ENCODE results near the gene SPATA1. TPM values are rescaled to one million over a fixed set of nuclear protein-coding genes. Genes with fewer than 3 reads are reported as not detected.
"Not testable (repeated sequence)": the region's sequence is repeated elsewhere in the genome, so short reads cannot be mapped to it uniquely, and the experiment has no call there.

SPATA1 gene
- polyA plus RNA-seq, 3 donors: 1.7 to 2.0 (median 2.0) TPM

DNA sequence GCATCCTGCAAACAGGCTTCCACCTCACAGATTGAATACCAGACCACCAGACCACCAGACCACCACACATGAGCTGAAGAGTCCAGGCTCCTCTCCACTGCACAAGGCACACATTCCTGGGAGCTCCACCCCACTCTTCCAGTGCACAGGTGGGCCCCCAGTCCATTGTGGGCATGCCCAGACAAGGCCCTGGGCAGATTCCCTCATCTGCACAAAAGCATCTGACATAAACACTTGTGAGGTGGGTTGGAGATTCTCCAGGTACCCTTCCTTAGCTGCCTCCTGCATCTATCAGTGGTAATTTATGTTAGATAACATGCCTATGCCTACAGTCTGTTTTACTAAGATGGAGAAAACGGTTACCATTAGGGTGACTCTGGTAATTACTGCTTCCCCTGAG is 79.6 kb downstream of the SPATA1 start:
- DNase-seq (ENCODE audit: low read depth in 3 of 3, low spot score in 2 of 3): no peak

DNA sequence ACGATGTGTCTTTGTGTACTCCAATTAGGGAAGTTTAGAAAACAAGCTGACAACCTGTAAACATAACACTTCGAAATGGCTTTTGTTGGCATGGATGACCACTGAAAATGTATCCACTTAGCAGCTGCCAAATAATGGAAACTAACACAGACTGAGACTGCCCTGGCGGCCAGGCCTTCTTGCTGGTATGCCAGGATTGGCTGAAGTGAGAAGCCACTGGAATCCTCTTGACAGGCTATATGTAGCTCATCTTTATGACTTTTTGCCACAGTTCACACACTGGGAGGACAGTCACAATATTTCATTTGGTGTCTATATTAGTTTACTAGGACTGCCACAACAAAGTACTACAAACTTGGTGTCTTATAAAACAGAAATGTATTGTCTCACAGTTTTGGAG is 80.9 kb downstream of the SPATA1 start:
- no peak for DNase-seq (ENCODE audit: low read depth in 3 of 3, low spot score in 2 of 3)

DNA sequence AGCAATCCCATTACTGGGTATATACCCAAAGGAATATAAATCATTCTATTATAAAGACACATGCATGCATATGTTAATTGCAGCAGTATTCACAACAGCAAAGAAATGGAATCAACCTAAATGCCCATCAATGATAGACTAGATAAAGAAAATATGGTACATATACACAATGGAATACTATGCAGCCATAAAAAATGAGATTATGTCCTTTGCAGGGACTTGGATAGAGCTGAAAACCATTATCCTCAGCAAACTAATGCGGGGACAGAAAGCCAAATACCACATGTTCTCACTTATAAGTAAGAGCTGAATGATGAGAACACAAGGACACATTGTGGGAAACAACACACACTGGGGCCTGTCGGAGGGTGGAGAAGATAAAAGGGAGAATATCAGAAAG is 88.8 kb downstream of the SPATA1 start:
- DNase-seq (ENCODE audit: low read depth in 3 of 3, low spot score in 2 of 3): not testable (repeated sequence)

DNA sequence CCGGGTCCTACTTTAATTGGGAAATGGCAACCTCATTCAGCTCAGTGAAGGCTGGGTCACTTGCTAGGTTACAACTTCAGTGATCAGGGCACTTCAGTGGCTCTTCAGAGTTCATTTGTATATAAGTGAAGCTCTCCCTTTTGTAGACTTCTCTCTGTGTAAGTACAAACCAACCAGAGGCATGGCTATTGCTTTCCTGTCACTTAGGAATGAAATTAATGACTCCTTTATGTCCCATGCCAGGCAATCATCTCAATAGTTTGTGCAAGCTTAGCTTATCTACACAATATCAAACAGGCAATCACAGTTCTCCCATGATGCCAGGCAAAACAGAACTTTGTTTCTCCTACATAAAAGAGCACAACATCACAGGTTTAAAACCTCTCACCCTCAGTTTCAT is 90.8 kb downstream of the SPATA1 start:
- DNase-seq (ENCODE audit: low read depth in 3 of 3, low spot score in 2 of 3): no peak

DNA sequence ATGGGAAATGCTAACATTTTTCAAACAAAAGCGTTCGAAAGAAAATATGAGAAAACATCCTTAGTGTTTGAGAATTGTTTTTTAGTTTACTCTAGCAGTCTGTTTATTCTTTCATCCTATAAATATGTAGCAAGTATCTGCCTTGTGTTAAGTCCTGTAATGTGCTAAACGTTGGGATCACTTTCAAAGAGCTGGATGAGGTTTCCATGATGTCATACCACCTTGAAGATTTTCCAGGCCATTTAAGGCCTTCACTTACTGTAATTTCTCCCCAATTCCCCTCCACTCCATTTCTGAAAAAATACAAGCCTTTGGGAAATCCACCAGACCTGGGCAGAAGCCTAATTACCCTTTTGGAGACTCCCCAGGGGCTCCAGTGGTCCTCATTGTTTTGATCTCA is 92.2 kb downstream of the SPATA1 start:
- no peak for DNase-seq (ENCODE audit: low read depth in 3 of 3, low spot score in 2 of 3)

DNA sequence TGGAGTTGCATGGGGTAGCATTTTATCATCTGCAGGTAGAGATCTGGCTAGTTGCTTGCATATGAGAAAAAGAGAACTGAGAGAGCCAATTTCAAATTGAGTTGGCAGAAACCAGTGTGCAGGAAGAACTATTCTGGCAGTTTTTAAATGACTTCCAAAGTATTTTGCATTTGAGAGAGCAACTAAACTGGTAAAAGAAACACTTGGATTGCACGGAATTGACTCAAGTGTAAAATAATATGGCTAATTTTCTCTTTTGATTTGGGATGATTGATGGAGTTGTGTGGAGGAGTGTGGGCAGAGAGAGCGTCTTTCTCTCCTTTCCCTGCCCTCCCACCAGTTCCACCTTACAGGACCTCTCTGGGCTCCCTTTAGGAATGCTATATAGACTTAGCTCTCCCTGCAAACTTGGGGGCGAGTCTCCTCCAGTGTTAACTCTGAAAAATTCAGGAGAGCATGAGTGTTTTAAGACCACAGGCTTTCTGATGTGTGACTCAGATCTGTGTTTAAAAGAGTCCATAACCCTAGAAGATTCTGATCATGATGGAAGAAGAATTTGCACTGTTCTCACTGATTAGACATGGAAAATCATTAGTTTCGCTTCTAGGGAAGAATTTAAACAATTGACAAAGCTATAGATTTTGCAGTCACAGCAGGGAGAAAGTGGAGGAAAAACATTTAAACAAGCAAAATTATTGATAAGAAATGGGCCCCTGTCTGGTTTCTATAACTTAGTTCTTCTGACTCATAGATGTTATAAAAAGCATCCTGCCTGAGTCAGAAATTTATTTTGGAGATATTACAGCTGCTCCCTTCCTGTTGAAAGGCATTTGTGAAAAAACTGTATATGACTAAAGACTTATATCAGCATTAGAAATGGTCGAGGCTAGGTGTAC is 92.9 kb downstream of the SPATA1 start:
- no peak for DNase-seq (ENCODE audit: low read depth in 3 of 3, low spot score in 2 of 3)

DNA sequence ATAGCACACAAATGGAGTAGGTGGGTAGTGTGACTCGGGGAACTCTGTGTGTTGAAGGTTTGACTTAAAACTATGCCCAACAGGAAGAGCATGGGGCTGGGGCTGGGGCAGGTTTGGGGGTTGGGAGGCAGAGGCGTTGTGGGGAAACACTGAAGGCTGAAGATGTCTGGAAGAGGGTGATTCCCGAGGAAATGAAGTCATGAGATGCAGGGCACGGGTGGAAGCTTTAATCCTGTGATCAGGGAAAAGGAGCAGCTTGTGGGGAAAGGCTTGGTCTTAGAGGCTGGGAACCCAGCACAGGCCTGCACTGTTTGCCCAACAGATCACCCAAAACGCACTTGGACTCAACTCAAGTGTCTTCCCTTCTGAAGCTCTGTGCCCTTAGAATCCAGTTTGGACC is 94.6 kb downstream of the SPATA1 start:
- no peak for DNase-seq (ENCODE audit: low read depth in 3 of 3, low spot score in 2 of 3)

DNA sequence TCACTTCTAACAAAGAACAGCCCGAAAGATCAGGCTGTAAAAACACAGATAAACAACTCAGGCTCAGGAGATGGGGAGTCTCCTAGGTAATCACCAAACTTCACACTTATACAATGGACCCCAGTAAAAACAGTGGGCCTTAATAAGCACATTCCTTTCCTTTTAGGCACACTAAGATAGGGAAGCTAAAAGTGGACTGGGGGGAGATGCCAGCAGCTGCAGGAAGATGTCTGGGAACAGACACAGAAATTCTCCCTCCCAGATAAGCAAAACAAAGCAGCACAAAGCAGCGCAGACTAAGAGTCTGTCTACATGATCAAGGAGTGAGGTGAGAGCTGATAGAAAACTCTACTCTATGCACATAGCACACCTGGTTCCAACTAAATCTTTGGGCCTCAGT is 97.0 kb downstream of the SPATA1 start:
- DNase-seq (ENCODE audit: low read depth in 3 of 3, low spot score in 2 of 3): no peak

DNA sequence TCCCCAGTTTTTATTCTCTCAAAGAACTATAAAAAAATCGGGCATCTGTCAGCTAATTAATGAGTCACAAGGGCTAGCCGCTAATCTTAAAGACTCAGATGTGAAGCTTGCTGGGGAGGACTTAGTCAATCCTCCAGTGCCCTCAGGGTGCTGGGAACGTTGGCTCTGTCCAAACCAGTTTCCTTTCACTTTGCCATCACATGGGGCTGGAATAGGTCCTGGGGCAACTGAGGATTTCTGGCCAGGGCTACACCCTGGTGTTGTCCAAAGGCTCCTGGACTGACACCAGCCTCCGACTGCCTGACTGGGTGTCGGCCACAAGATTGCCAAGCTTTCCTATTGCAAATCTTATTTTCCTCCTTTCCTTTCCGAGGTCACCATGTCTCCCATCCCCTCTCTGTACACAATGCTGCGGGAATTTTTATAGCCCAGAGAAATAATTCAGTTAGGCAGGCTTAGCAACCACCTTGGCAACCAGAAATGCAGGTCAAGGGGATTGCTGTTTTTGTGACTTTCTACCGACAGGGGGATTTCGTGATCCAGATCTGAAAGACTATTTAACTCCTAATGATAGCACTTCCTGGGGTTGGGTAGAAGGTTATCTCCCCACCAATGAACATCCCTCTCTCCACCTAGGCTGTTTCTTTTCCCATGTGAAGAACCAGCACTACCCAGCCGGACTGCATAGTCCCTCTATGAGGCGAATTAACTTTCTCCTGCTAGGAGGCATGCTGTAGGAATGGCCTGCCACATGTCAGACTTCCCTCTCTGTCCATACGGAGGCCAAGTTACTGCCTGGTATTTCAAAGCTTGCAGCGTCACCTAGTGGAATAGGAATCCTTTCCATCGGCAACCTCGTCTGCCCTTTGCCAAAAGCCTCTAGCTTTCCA is 98.0 kb downstream of the SPATA1 start:
- DNase-seq (ENCODE audit: low read depth in 3 of 3, low spot score in 2 of 3): no peak

DNA sequence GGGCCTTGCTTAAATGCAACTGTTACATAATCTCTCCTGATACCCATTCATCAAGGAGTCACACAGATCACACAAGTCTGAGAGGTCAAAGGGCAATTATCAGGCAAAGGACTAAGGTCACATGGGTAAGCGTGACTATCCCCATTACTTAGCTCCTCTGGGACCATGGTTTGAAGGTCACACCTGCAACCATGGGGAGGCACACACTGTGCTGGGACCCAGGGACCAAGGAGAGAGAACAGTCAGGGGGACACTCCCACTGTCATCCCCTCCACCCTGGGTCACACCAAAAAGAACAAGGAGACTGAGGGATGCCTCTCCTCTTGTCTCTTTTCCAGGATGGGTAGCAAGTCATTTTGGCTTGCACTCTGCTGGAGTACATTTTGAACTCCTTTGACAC is 99.0 kb downstream of the SPATA1 start:
- DNase-seq (ENCODE audit: low read depth in 3 of 3, low spot score in 2 of 3): no peak

DNA sequence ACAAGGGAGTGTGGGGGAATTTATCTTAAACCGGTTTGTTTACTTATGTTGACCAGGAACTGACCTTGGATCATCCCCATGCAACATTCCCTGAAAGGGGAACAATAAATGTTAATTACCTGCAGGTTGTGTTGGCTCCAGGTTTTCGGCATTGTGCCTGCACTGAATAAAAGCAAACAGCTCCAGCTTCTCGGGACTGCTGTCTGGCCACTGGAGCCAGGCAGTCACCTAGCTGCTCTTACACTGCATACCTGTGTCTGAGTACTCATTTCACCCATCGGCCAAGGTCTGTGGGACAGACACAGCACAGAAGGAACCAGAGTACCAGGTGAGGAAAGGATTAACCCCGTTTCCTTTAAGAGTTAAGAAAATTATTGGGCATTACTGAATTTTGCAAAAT is 100.8 kb downstream of the SPATA1 start:
- DNase-seq (ENCODE audit: low read depth in 3 of 3, low spot score in 2 of 3): no peak

DNA sequence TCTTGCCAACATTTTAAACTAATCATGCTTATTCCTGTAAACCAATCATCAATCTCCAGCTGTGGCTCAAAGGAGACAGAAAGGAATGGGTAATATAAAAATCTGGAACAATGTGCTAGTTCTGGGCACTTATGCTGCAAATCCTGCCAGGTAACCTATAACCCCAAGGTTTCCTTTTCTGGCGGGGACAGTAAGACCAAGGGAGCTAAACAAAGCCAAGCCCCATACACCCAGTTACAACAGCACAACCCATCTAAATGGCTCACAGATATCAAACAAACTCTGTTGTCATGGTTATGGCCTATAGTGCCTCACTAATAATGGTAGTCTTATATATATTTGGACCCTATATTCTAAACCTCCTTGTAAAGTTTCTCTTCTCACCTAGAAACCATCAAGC is 104.9 kb downstream of the SPATA1 start:
- DNase-seq (ENCODE audit: low read depth in 3 of 3, low spot score in 2 of 3): no peak

DNA sequence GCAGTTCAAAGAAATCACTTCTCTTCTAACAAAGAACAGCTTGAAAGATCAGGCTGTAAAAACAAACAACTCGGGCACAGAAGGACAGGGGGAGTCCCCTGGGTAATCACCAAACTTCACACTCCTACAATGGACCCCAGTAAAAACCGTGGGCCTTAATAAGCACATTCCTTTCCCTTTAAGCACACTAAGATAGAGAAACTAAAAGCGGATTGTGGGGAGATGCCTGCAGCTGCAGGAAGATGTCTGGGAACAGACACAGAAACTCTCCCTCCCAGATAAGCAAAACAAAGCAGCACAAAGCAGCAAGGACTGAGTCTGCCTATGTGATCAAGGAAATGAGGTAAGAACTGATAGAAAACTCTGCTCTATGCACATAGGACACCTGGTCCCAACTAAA is 105.6 kb downstream of the SPATA1 start:
- DNase-seq (ENCODE audit: low read depth in 3 of 3, low spot score in 2 of 3): no peak

DNA sequence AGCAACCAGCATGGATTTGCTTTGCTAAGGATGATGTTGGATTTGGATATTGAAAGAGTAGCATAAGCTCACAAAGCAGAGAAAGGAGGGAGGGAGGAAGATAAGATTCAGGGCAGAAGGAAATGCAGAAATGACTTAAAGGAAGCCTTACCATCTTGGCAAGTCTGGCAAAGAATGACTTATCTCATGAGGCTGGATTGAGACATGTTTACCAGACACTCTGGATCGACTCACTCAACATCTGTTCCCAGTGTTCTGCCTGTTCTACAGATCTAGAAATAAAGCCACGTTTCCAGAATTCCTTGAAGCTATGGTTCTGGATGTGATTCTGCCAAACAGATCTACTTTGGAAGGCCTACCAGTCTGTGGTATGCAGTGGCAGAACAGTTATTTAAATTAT is 106.8 kb downstream of the SPATA1 start:
- no peak for DNase-seq (ENCODE audit: low read depth in 3 of 3, low spot score in 2 of 3)

DNA sequence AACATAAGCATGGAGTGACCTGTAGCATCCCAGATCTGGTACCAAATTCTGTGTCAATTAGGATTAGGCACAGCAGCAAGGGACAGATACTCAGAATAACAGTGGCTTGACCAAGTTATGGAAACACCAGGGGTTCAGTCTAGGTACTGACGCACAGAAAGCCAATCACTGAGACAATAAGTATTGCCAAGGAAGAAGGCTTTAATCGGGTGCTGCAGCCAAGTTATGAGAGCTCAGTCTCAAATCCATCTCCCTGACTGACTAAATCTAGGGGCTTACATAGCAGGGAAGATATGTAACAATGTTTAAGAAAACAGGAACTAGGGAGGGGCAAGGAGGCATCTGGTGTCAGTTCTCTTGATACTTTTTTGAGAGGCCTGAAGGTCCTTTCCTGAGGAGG is 107.7 kb downstream of the SPATA1 start:
- no peak for DNase-seq (ENCODE audit: low read depth in 3 of 3, low spot score in 2 of 3)

DNA sequence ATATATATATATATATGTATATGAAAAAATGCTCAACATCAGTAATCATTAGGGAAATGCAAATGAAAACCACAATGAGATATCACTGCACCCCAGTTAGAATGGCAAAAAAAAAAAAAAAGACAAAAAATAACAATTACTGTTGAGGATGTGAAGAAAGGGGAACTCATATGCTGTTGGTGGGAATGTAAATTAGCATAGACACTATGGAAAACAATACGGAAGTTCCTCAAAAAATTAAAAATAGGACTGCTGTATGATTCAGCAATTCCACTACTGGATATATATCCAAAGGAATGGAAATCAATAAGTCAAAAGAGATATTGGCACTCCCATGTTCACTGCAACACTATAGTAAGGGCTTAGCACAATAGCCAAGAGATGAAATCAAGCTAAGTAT is 109.6 kb downstream of the SPATA1 start:
- no peak for DNase-seq (ENCODE audit: low read depth in 3 of 3, low spot score in 2 of 3)

Other genes starting within 250 kb of the SPATA1 start
- gene SAMD13, start 204.7 kb upstream of the SPATA1 start, polyA plus RNA-seq (ENCODE audit: insufficient read length in 3 of 3): 1 to 10 TPM; 5.8 to 7.1 (median 6.4) TPM
- gene DNASE2B, start 107.9 kb upstream of the SPATA1 start, polyA plus RNA-seq (ENCODE audit: insufficient read length in 3 of 3): under 1 TPM; 0.10 to 0.14 (median 0.14) TPM
- 10 to 100 TPM; 50.3 to 55.3 (median 52.8) TPM for gene RPF1, start 27.1 kb upstream of the SPATA1 start, polyA plus RNA-seq (ENCODE audit: insufficient read length in 3 of 3)
- 100 to 1,000 TPM; 161 to 179 (median 172) TPM for gene GNG5, start 195 bp downstream of the SPATA1 start, polyA plus RNA-seq (ENCODE audit: insufficient read length in 3 of 3)
- gene CTBS, start 68.1 kb downstream of the SPATA1 start, polyA plus RNA-seq (ENCODE audit: insufficient read length in 3 of 3): 10 to 100 TPM; 23.9 to 29.5 (median 26.8) TPM
- 10 to 100 TPM; 39.4 to 41.2 (median 40.4) TPM for gene SSX2IP, start 184.1 kb downstream of the SPATA1 start, polyA plus RNA-seq (ENCODE audit: insufficient read length in 3 of 3)